HepG2 (cell line): Measurements from ENCODE around the gene TAPBP. TPM values are rescaled to one million over a fixed set of nuclear protein-coding genes. Genes with fewer than 3 reads are reported as not detected.

Source experiments
- ADNP ChIP-seq: sonication (generic); formaldehyde crosslinking; IDR thresholded peaks from 2 replicates; pipeline ENCODE4 v1.4.0; 2020; ENCODE audit warnings: missing genetic modification reagents
- ARID4A ChIP-seq: sonication (generic); formaldehyde crosslinking; IDR thresholded peaks from 2 replicates; pipeline ENCODE4 v1.5.0; 2020; ENCODE audit warnings: mild to moderate bottlenecking, missing genetic modification reagents, borderline replicate concordance
- BRCA1 ChIP-seq: sonication (generic); formaldehyde crosslinking; IDR thresholded peaks from 2 replicates; pipeline ENCODE4 v1.4.0; 2020; ENCODE audit warnings: missing genetic modification reagents
- DMTF1 ChIP-seq: sonication (generic); formaldehyde crosslinking; IDR thresholded peaks from 2 replicates; pipeline ENCODE4 v1.4.0; 2020; ENCODE audit warnings: mild to moderate bottlenecking, missing genetic modification reagents
- MAFG ChIP-seq: sonication (generic); formaldehyde crosslinking; IDR thresholded peaks from 2 replicates; pipeline ENCODE4 v1.5.1; 2020; ENCODE audit warnings: mild to moderate bottlenecking, missing genetic modification reagents
- MBNL3 ChIP-seq: fragments of 250-450 bp; sonication (Bioruptor Pico); conservative IDR thresholded peaks from 2 replicates; pipeline ENCODE4 v1.8.0; 2022; ENCODE audit warnings: mild to moderate bottlenecking, inconsistent platforms
- MLX ChIP-seq: IDR thresholded peaks from 2 replicates; pipeline ENCODE4 v1.6.1; 2016
- MXD4 ChIP-seq: IDR thresholded peaks from 2 replicates; pipeline ENCODE4 v1.6.1; 2016; ENCODE audit warnings: mild to moderate bottlenecking, missing biosample characterization, missing genetic modification reagents
- PCBP2 ChIP-seq: fragments of 200-400 bp; formaldehyde crosslinking; optimal IDR thresholded peaks from 2 replicates; pipeline ENCODE3; 2018; ENCODE audit warnings: low read length, low read depth; ENCODE audit not compliant: poor library complexity, severe bottlenecking
- USF2 ChIP-seq, 2 experiments: sonication (generic) in 1 of 2; formaldehyde crosslinking in 1 of 2; IDR thresholded peaks; 2 replicates each; pipeline versions ENCODE4 v1.5.1 to v1.6.1; 2011 to 2020; ENCODE audit warnings: borderline replicate concordance in 1 of 2, low read depth in 1 of 2, low read length in 1 of 2, mild to moderate bottlenecking in 1 of 2, missing genetic modification reagents in 1 of 2, moderate library complexity in 1 of 2
- ZBTB42 ChIP-seq: sonication (generic); formaldehyde crosslinking; IDR thresholded peaks from 2 replicates; pipeline ENCODE4 v1.5.0; 2020; ENCODE audit warnings: mild to moderate bottlenecking, missing genetic modification reagents
- ZFX ChIP-seq: sonication (generic); formaldehyde crosslinking; IDR thresholded peaks from 2 replicates; pipeline ENCODE4 v1.4.0; 2020; ENCODE audit warnings: mild to moderate bottlenecking, low read depth, missing genetic modification reagents, moderate library complexity
- ZNF232 ChIP-seq: sonication (generic); formaldehyde crosslinking; IDR thresholded peaks from 2 replicates; pipeline ENCODE4 v1.4.0; 2020; ENCODE audit warnings: missing genetic modification reagents, borderline replicate concordance
- ZNF580 ChIP-seq: IDR thresholded peaks from 2 replicates; pipeline ENCODE4 v1.6.1; 2016; ENCODE audit warnings: low read depth, borderline replicate concordance
- polyA plus RNA-seq, 8 experiments: library from polyadenylated mRNA; depleted of rRNA in 3 of 8; stranded (reverse) in 7 of 8; unstranded in 1 of 8; fragments of >200 nt; fragmentation: Illumina TruSeq in 4 of 8; extraction: Trizol in 4 of 8; gene quantifications; 2 replicates each; pipeline versions ENCODE4 v1.2.1 to v1.2.3, GENCODE V29; 2011 to 2016; ENCODE audit warnings: low read depth in 4 of 8, missing spikeins in 1 of 8, mixed read lengths in 1 of 8; ENCODE audit not compliant: insufficient read depth in 1 of 8
- total RNA-seq, 5 experiments: library from RNA; depleted of rRNA; stranded (reverse); fragments of >200 nt; fragmentation: Illumina TruSeq; extraction: Trizol; gene quantifications; 2 replicates each; pipeline ENCODE4 v1.2.3, GENCODE V29; 2016; ENCODE audit warnings: low read depth in 1 of 5
- TF ChIP-seq, protein P1 (sequence below): sonication (generic); formaldehyde crosslinking; IDR thresholded peaks from 2 replicates; pipeline ENCODE4 v1.5.0; 2020; ENCODE audit warnings: missing genetic modification reagents

Gene TAPBP
- total and polyA plus RNA-seq, 2 of the 13 experiments (the other 11 are each of a cell fraction or from before 2014, with no cell fraction given) = 27.4 to 32.3 TPM

- peak; percentile 93 for TF ChIP-seq ARID4A
- TF ChIP-seq PCBP2 = no peak
- peak; percentile 41; the same call in 1 of the 2 replicates for TF ChIP-seq DMTF1
- 0 out of 2 replicates have a peak, but pooled peaks have one; percentile 12 for TF ChIP-seq MLX (CRISPR knock-in tag)
- TF ChIP-seq ZNF580 (CRISPR knock-in tag) = peak; percentile 83; the same call in 1 of the 2 replicates
- 0 out of 2 replicates have a peak, but pooled peaks have one; percentile 85 for TF ChIP-seq ZBTB42 (CRISPR knock-in tag)
- peak; percentile 91 for TF ChIP-seq ZNF232 (CRISPR knock-in tag)
- TF ChIP-seq MXD4 = peak; percentile 80
- TF ChIP-seq, protein P1, sequence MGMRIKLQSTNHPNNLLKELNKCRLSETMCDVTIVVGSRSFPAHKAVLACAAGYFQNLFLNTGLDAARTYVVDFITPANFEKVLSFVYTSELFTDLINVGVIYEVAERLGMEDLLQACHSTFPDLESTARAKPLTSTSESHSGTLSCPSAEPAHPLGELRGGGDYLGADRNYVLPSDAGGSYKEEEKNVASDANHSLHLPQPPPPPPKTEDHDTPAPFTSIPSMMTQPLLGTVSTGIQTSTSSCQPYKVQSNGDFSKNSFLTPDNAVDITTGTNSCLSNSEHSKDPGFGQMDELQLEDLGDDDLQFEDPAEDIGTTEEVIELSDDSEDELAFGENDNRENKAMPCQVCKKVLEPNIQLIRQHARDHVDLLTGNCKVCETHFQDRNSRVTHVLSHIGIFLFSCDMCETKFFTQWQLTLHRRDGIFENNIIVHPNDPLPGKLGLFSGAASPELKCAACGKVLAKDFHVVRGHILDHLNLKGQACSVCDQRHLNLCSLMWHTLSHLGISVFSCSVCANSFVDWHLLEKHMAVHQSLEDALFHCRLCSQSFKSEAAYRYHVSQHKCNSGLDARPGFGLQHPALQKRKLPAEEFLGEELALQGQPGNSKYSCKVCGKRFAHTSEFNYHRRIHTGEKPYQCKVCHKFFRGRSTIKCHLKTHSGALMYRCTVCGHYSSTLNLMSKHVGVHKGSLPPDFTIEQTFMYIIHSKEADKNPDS (CRISPR knock-in tag) = no peak
- TF ChIP-seq USF2 (IDR thresholded peaks at IDR 0.05; ENCODE audit: low read depth, low read length) = no peak
- TF ChIP-seq USF2 (CRISPR knock-in tag; IDR thresholded peaks at IDR 0.05; ENCODE audit: borderline replicate concordance) = no peak; the same call in 1 of the 2 replicates
- no peak for TF ChIP-seq MBNL3 (CRISPR knock-in tag)
- no peak for TF ChIP-seq MAFG (CRISPR knock-in tag)
- peak; percentile 78 for TF ChIP-seq ZFX (CRISPR knock-in tag)
- TF ChIP-seq ADNP (CRISPR knock-in tag) = no peak; the same call in 1 of the 2 replicates
- TF ChIP-seq BRCA1 (CRISPR knock-in tag) = peak; percentile 42; the same call in 1 of the 2 replicates
Observed at GRCh38 chr6:33299237-33299944, 14.5 kb downstream of the TAPBP start (continued).
